Osteoblast (primary cell): Measurements from ENCODE around the gene CACNG7. TPM values are rescaled to one million over a fixed set of nuclear protein-coding genes. Genes with fewer than 3 reads are reported as not detected.
A peak's percentile ranks its signal among the peaks of the same experiment; 100 is the strongest.

ENCODE experiments used
- DNase-seq: peaks from one replicate; pipeline ENCODE4 v3.0.0; 2011; ENCODE audit warnings: low spot score, mixed read lengths; ENCODE audit not compliant: insufficient read length; ENCODE audit errors: missing footprints
- H2AFZ ChIP-seq: 2 replicates; pipeline ENCODE4 v1.6.0; 2011; ENCODE audit warnings: mild to moderate bottlenecking, low read length
- H3K27ac ChIP-seq: 2 replicates; pipeline ENCODE4 v1.5.1; 2011; ENCODE audit warnings: mild to moderate bottlenecking, low read depth, low read length, moderate library complexity
- H3K27me3 ChIP-seq: 2 replicates; pipeline ENCODE4 v1.6.0; 2012; ENCODE audit warnings: mild to moderate bottlenecking, control low read depth, inconsistent platforms, low read length, moderate library complexity; ENCODE audit not compliant: insufficient read depth
- H3K36me3 ChIP-seq: 2 replicates; pipeline ENCODE4 v1.5.1; 2011; ENCODE audit warnings: mild to moderate bottlenecking, low read length, control low read depth, moderate library complexity; ENCODE audit not compliant: insufficient read depth
- H3K4me1 ChIP-seq: 2 replicates; pipeline ENCODE4 v1.5.1; 2011; ENCODE audit warnings: mild to moderate bottlenecking, low read length, control low read depth, moderate library complexity; ENCODE audit not compliant: insufficient read depth
- H3K4me2 ChIP-seq: 2 replicates; pipeline ENCODE4 v1.6.0; 2011; ENCODE audit warnings: mild to moderate bottlenecking, low read length; ENCODE audit not compliant: insufficient read depth
- H3K4me3 ChIP-seq: fragments of 200-600 bp; sonication (generic); 3 replicates; pipeline ENCODE4 v1.5.1; 2012; ENCODE audit warnings: mild to moderate bottlenecking, low read length, inconsistent platforms; ENCODE audit not compliant: insufficient read depth
- H3K79me2 ChIP-seq: 2 replicates; pipeline ENCODE4 v1.6.0; 2012; ENCODE audit warnings: mild to moderate bottlenecking, low read length, control low read depth, inconsistent platforms; ENCODE audit not compliant: insufficient read depth
- H3K9me3 ChIP-seq: 2 replicates; pipeline ENCODE4 v1.5.1; 2011; ENCODE audit warnings: low read depth, low read length, control low read depth
- H4K20me1 ChIP-seq: 2 replicates; pipeline ENCODE4 v1.6.0; 2012; ENCODE audit warnings: mild to moderate bottlenecking, low read length, control low read depth; ENCODE audit not compliant: insufficient read depth
- total RNA-seq: library from RNA; depleted of rRNA; stranded (reverse); fragments of >200 nt; gene quantifications from 2 replicates; pipeline ENCODE4 v1.2.3, GENCODE V29; 2012
- TF ChIP-seq, protein P1 (sequence below): IDR thresholded peaks from 2 replicates; pipeline ENCODE4 v1.5.1; 2011; ENCODE audit warnings: mild to moderate bottlenecking, low read depth, low read length, moderate library complexity; ENCODE audit errors: extremely low read depth

The CACNG7 gene
- total RNA-seq, 1 donor, result not detected

DNA sequence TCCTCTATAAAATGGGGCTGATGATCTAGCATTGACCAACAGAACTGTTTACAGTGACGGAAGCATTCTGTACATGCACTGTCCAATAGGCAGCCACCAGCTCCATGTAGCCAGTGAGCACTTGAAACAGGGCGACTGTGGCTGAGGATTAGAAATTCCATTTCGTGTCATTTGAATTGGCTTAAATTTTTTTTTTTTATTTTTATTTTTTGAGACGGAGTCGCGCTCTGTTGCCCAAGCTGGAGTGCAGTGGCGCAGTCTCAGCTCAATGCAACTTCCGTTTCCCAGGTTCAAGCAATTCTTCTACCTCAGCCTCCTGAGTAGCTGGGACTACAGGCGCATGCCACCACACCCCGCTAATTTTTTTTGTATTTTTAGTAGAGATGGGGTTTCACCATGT, 24.0 kb upstream of the CACNG7 start:
- Histone ChIP-seq H2AFZ (no peak overlapping the region), H3K4me3 (no peak overlapping the region), H3K79me2 (no peaks in the 10 kb centered on the region), H3K36me3 (no peaks in the 10 kb centered on the region), H3K4me1 (peaks cover 11% of the 10 kb centered on the region), H3K4me2 (no peak overlapping the region), H4K20me1 (no peaks in the 10 kb centered on the region), H3K27ac (no peak overlapping the region), H3K27me3 (peaks cover 51% of the 10 kb centered on the region), H3K9me3 (no peaks in the 10 kb centered on the region)
- TF ChIP-seq, protein P1, sequence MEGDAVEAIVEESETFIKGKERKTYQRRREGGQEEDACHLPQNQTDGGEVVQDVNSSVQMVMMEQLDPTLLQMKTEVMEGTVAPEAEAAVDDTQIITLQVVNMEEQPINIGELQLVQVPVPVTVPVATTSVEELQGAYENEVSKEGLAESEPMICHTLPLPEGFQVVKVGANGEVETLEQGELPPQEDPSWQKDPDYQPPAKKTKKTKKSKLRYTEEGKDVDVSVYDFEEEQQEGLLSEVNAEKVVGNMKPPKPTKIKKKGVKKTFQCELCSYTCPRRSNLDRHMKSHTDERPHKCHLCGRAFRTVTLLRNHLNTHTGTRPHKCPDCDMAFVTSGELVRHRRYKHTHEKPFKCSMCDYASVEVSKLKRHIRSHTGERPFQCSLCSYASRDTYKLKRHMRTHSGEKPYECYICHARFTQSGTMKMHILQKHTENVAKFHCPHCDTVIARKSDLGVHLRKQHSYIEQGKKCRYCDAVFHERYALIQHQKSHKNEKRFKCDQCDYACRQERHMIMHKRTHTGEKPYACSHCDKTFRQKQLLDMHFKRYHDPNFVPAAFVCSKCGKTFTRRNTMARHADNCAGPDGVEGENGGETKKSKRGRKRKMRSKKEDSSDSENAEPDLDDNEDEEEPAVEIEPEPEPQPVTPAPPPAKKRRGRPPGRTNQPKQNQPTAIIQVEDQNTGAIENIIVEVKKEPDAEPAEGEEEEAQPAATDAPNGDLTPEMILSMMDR, result no peak
- DNase-seq, result no peak

DNA sequence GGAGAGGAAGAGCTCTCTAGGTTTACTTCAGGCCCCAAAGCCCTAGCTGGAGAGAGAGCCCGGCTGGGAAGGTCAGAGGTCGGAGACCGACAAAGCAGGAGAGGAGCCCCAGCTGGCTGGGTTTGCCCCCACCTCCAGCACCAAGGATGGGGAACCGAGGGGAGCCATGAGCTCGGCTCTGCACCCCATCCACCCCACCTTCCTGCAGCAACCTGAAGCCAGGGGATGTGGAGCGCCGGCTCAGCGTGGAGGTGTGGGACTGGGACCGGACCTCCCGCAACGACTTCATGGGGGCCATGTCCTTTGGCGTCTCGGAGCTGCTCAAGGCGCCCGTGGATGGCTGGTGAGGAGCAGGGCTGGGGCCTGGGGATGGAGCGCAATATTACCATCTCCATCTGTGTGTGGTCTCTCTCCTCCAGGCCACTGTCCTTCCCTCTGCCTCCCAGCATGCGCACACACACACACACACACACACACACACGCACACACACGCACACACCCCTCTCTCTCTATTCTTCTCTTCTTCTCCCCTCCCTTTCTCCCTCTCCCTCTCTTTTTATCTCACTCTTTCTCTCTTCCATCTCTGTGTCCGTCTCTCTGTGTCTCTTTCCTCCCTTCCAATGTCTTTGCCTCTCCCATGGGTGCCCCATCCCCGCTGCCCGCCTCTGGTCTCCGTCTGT, 16.6 kb upstream of the CACNG7 start:
- Histone ChIP-seq H2AFZ (no peak overlapping the region), H3K79me2 (no peaks in the 10 kb centered on the region), H3K4me1 (no peaks in the 10 kb centered on the region), H3K4me2 (no peak overlapping the region), H3K36me3 (no peaks in the 10 kb centered on the region), H4K20me1 (no peaks in the 10 kb centered on the region), H3K4me3 (no peak overlapping the region), H3K27me3 (peaks cover 9% of the 10 kb centered on the region), H3K9me3 (no peaks in the 10 kb centered on the region), H3K27ac (no peak overlapping the region)
- peak; percentile 50 for DNase-seq
- TF ChIP-seq, protein P1, result no peak

DNA sequence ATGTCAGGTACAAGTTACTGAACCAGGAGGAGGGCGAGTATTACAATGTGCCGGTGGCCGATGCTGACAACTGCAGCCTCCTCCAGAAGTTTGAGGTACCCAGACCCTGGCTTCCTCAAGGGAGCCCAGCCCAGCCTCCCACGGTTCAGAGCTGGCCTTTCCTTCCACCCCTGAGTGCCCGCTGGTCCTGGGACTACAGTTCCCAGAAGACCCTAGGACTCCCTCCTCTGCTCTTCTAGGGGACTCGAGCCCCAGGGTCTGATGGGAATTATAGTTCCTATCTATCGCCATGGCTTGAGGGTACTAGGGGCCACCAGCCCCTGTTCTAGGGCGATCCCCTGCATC, 16.1 kb upstream of the CACNG7 start:
- peaks cover 9% of the 10 kb centered on the region for H3K27me3 ChIP-seq
- no peaks in the 10 kb centered on the region for H3K9me3 ChIP-seq
- TF ChIP-seq, protein P1, result no peak
- no peaks in the 10 kb centered on the region for H4K20me1 ChIP-seq
- no peak overlapping the region for H3K4me3 ChIP-seq
- H3K27ac ChIP-seq, result no peak overlapping the region
- H3K36me3 ChIP-seq, result no peaks in the 10 kb centered on the region
- H3K4me2 ChIP-seq, result no peak overlapping the region
- DNase-seq, result peak; percentile 88
- H3K79me2 ChIP-seq, result no peaks in the 10 kb centered on the region
- no peak overlapping the region for H2AFZ ChIP-seq
- H3K4me1 ChIP-seq, result no peaks in the 10 kb centered on the region

DNA sequence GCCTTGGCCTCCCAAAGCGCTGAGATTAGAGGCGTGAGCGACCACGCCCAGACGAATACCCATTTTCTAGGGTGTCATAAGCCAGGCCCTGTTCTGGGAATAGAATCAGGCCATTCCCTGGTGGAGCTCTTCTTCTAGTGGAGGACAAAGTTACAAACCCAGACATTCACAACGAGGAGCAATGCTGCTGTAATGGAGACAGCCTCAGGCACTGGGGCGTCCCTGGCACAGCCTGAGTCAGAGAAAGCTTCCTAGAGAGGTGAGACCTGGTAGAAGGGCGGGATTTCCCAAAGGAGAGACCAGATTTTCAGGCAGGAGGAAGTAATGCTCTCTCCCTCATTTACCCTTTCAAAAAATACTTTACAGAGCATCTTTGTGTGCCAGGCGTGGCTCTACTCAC, 14.4 kb upstream of the CACNG7 start:
- Histone ChIP-seq H3K27ac (no peak overlapping the region), H4K20me1 (no peaks in the 10 kb centered on the region), H2AFZ (no peak overlapping the region), H3K27me3 (peaks cover 9% of the 10 kb centered on the region), H3K9me3 (no peaks in the 10 kb centered on the region), H3K4me1 (no peaks in the 10 kb centered on the region), H3K36me3 (no peaks in the 10 kb centered on the region), H3K4me2 (no peak overlapping the region), H3K79me2 (no peaks in the 10 kb centered on the region), H3K4me3 (no peak overlapping the region)
- peak; percentile 42 for DNase-seq
- TF ChIP-seq, protein P1, result no peak
